Measurements from ENCODE around the gene SERTAD4. TPM values are rescaled to one million over a fixed set of nuclear protein-coding genes. Genes with fewer than 3 reads are reported as not detected.
"Not testable (repeated sequence)": the region's sequence is repeated elsewhere in the genome, so short reads cannot be mapped to it uniquely, and the experiment has no call there.

Gene SERTAD4
- total RNA-seq (2014; rRNA removed) (2.6 and 4.5 TPM in 2 replicates), Bru-seq, nascent RNA (percentile 46 among the genes with signal in this experiment), BruChase-seq, experiment 1, labeled RNA remaining after a 6-hour chase (percentile 58 among the genes with signal in this experiment), BruChase-seq, experiment 2, labeled RNA remaining after a 2-hour chase (percentile 55 among the genes with signal in this experiment)
- long read RNA-seq, partial matches to known transcripts = 0 of 2 reads
- long read RNA-seq, other reads (novel, unspliced or antisense) = 2 of 2 reads

DNA sequence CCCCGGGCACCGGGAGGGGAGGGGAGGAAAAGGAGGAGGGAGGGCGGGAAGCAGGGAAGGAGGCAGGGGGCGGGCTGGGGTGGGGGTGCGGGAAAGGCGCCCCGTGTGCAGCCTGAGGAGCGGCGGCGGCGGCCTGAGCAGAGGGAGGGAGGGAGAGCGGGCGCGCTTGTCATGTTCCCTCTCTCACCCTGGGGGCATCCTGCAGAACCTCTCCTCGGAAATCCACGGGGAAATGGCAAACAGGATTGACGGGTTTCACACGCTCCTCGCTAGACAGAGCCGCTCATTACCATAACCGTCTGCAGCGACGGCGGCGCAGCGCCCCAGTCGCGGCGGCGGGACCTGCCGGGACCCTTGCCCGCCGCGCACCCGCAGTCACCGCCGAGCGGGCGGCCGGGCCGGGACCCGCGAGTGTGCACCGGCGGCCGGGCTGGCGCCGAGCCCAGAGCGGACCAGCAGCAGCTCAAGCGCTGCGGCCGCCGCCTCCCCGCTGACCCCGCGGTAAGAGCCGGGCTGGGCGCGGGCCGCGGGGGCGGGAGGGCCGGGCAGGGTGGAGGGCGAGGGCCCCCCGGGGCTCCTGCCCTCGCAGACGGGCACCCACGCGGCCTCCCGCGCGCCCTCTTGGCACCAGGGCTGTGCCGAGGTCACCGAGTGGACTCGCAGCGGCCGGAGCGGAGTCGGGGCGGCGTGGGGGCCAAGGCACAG is at the start of gene SERTAD4:
Gene SERTAD4, plus strand, starts transcription at position 286 of the 705 bp plus-strand sequence. CDS start 5,165 bp downstream, outside the sequence.
- TF ChIP-seq, protein P1, sequence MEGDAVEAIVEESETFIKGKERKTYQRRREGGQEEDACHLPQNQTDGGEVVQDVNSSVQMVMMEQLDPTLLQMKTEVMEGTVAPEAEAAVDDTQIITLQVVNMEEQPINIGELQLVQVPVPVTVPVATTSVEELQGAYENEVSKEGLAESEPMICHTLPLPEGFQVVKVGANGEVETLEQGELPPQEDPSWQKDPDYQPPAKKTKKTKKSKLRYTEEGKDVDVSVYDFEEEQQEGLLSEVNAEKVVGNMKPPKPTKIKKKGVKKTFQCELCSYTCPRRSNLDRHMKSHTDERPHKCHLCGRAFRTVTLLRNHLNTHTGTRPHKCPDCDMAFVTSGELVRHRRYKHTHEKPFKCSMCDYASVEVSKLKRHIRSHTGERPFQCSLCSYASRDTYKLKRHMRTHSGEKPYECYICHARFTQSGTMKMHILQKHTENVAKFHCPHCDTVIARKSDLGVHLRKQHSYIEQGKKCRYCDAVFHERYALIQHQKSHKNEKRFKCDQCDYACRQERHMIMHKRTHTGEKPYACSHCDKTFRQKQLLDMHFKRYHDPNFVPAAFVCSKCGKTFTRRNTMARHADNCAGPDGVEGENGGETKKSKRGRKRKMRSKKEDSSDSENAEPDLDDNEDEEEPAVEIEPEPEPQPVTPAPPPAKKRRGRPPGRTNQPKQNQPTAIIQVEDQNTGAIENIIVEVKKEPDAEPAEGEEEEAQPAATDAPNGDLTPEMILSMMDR (conservative IDR thresholded peaks at IDR 0.05; ENCODE audit: low read depth, low read length) = no peak
- TF ChIP-seq EZH2phosphoT487 (IDR thresholded peaks at IDR 0.05; ENCODE audit: borderline replicate concordance, low read length) (no peak), EZH2 (IDR thresholded peaks at IDR 0.05; ENCODE audit: low read length, unreplicated experiment) (no peak)
- Histone ChIP-seq H3F3A (ENCODE audit: low read length, unreplicated experiment) (no peaks in the 10 kb centered on the region), H3K4me1 (ENCODE audit: insufficient read depth, low read length) (peaks cover 13% of the 10 kb centered on the region), H3K4me3 (ENCODE audit: low read length) (peak within 1 kb of the TSS; percentile 85), H3K79me2 (ENCODE audit: low read length) (no peaks in the 10 kb centered on the region), H3K27me3 (ENCODE audit: low read length) (peaks cover 16% of the 10 kb centered on the region), H3K9me2 (replicated peaks; ENCODE audit: low read length) (no peaks in the 10 kb centered on the region), H3K9me3 (ENCODE audit: low read length) (no peaks in the 10 kb centered on the region), H3K4me2 (ENCODE audit: low read length) (peak within 1 kb of the TSS; percentile 97), H3K36me3 (ENCODE audit: low read depth, low read length) (no peaks in the 10 kb centered on the region), H2AFZ (ENCODE audit: low read length) (peak within 1 kb of the TSS; percentile 90), H4K20me1 (ENCODE audit: low read length) (no peaks in the 10 kb centered on the region), H3K27ac (ENCODE audit: low read length) (no peak within 1 kb of the TSS), H3K9ac (ENCODE audit: low read length) (peak within 1 kb of the TSS; percentile 23)
- peak; percentile 66 for ATAC-seq
- POLR2A ChIA-PET (ENCODE audit: unreplicated experiment) = interaction anchor here (0.7 kb wide), 1 partner anchor 118 kb away, joined by 10 read pairs; no protein-coding TSS in a partner anchor
- CTCF ChIA-PET = interaction anchor here (1.0 kb wide), 1 partner anchor 78 kb away, joined by 4 read pairs; no protein-coding TSS in a partner anchor
- intact Hi-C loops (cut with micrococcal nuclease) = loop anchor here (1.0 to 10.0 kb wide), 3 partner anchors 32 to 408 kb away; partner anchors contain the start of gene UTP25
- BruUV-seq (replicated peaks) = no TSS peak
- peak; percentile 94 for DNase-seq

DNA sequence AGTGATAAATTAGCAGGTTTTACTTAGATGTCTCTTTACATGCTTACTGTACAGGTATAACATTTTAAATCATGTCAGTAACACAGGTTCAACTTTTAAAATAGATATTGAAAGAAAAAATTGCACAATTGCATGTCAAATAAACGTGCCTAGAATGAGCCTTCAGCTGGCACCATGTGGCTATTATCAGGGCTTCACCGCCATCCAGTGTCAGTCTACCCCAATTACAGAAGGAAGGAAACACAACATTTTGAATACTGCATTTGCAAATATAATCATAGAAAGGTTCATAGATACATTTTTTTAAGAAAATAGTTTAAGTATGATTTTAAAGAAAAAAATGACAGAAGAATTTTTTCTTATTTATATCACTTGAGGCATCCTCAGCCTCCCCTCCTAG is 47.5 kb upstream of the SERTAD4 start:
- H4K20me1 ChIP-seq (ENCODE audit: low read length) = no peaks in the 10 kb centered on the region
- no peak overlapping the region for H3K4me3 ChIP-seq (ENCODE audit: low read length)
- ChIA-PET POLR2A (ENCODE audit: unreplicated experiment) (no interaction called here), CTCF (no interaction called here)
- peaks cover 13% of the 10 kb centered on the region for H3K4me1 ChIP-seq (ENCODE audit: insufficient read depth, low read length)
- no peaks in the 10 kb centered on the region for H3K27me3 ChIP-seq (ENCODE audit: low read length)
- no peak overlapping the region for H2AFZ ChIP-seq (ENCODE audit: low read length)
- H3K9me3 ChIP-seq (ENCODE audit: low read length) = no peaks in the 10 kb centered on the region
- no peaks in the 10 kb centered on the region for H3F3A ChIP-seq (ENCODE audit: low read length, unreplicated experiment)
- no peak for ATAC-seq
- H3K9me2 ChIP-seq (replicated peaks; ENCODE audit: low read length) = no peaks in the 10 kb centered on the region
- DNase-seq = no peak
- TF ChIP-seq EZH2 (IDR thresholded peaks at IDR 0.05; ENCODE audit: low read length, unreplicated experiment) = no peak
- TF ChIP-seq, protein P1 (conservative IDR thresholded peaks at IDR 0.05; ENCODE audit: low read depth, low read length) = no peak
- TF ChIP-seq EZH2phosphoT487 (IDR thresholded peaks at IDR 0.05; ENCODE audit: borderline replicate concordance, low read length) = no peak
- H3K4me2 ChIP-seq (ENCODE audit: low read length) = no peak overlapping the region
- no peak overlapping the region for H3K9ac ChIP-seq (ENCODE audit: low read length)
- BruUV-seq (replicated peaks) = no TSS peak
- no peak overlapping the region for H3K27ac ChIP-seq (ENCODE audit: low read length)
- H3K79me2 ChIP-seq (ENCODE audit: low read length) = no peaks in the 10 kb centered on the region
- intact Hi-C loops (cut with micrococcal nuclease) = no loop called here
- H3K36me3 ChIP-seq (ENCODE audit: low read depth, low read length) = no peaks in the 10 kb centered on the region

DNA sequence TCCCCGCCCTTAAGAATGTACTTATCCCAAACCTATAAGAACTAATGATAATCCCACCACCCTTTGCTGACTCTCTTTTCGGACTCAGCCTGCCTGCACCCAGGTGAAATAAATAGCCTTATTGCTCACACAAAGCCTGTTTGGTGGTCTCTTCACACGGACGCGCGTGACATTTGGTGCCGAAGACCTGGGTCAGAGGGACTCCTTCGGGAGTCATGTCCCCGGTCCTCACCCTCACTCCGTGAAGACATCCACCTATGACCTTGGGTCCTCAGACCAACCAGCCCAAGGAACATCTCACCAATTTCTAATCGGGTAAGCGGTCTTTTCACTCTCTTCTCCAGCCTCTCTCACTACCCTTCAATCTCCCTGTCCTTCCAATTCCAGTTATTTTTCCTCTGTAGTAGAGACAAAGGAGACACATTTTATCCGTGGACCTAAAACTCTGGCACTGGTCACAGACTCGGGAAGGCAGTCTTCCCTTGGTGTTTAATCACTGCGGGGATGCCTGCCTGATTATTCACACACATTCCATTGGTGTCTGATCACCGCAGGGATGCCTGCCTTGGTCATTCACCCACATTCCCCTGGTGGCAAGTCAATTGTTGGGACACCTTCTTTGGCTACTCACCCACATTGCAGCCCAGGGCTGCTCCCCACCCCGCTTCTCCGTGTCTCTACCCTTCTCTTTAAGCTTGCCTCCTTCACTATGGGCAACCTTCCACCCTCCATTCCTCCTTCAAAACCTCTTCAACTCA is 44.6 kb upstream of the SERTAD4 start:
- POLR2A ChIA-PET (ENCODE audit: unreplicated experiment); H3K79me2 ChIP-seq (ENCODE audit: low read length); H3K36me3 ChIP-seq (ENCODE audit: low read depth, low read length); H3K9me3 ChIP-seq (ENCODE audit: low read length); H3K27ac ChIP-seq (ENCODE audit: low read length); H3K27me3 ChIP-seq (ENCODE audit: low read length); H3K9me2 ChIP-seq (replicated peaks; ENCODE audit: low read length); CTCF ChIA-PET; H4K20me1 ChIP-seq (ENCODE audit: low read length); BruUV-seq (replicated peaks); H3K4me3 ChIP-seq (ENCODE audit: low read length); H3K9ac ChIP-seq (ENCODE audit: low read length); H3F3A ChIP-seq (ENCODE audit: low read length, unreplicated experiment): not testable (repeated sequence)
- peak overlapping the region; percentile 15; the same call in 1 of the 2 replicates for H2AFZ ChIP-seq (ENCODE audit: low read length)
- peaks cover 13% of the 10 kb centered on the region for H3K4me1 ChIP-seq (ENCODE audit: insufficient read depth, low read length)
- intact Hi-C loops (cut with micrococcal nuclease) = loop anchor here (1.0 kb wide), 1 partner anchor 44 kb away; the partner anchor contains the start of gene SERTAD4
- DNase-seq (peak; percentile 89), ATAC-seq (peak; percentile 40)
- peak overlapping the region; percentile 69 for H3K4me2 ChIP-seq (ENCODE audit: low read length)
